Measurements from ENCODE around the gene G0S2. TPM values are rescaled to one million over a fixed set of nuclear protein-coding genes. Genes with fewer than 3 reads are reported as not detected.
"Not testable (repeated sequence)": the region's sequence is repeated elsewhere in the genome, so short reads cannot be mapped to it uniquely, and the experiment has no call there.

G0S2 gene
- total and polyA plus RNA-seq, 4 donors: 1.7 to 6.3 (median 6.1) TPM

GRCh38 chr1:209692296-209692695 is 17.1 kb downstream of the G0S2 start:
- 61% methylated on average over 3 of the region's 4 CpGs for WGBS (ENCODE audit: insufficient coverage)
- no peak overlapping the region for H3K4me3 ChIP-seq (ENCODE audit: low read depth, low read length)
- peaks cover 7% of the 10 kb centered on the region for H3K27me3 ChIP-seq (ENCODE audit: control insufficient read depth, insufficient read depth, low read length)
- no peak for DNase-seq (ENCODE audit: low read depth in 4 of 6, low spot score in 6 of 6)
- no peak overlapping the region for H3K27ac ChIP-seq (ENCODE audit: low read depth, low read length)
- H3K36me3 ChIP-seq (ENCODE audit: control insufficient read depth, insufficient read depth, low read length): no peaks in the 10 kb centered on the region
- H3K9me3 ChIP-seq (ENCODE audit: control insufficient read depth, insufficient read depth, low read length): no peaks in the 10 kb centered on the region
- H3K4me1 ChIP-seq (ENCODE audit: control insufficient read depth, insufficient read depth, low read length): no peaks in the 10 kb centered on the region

DNA sequence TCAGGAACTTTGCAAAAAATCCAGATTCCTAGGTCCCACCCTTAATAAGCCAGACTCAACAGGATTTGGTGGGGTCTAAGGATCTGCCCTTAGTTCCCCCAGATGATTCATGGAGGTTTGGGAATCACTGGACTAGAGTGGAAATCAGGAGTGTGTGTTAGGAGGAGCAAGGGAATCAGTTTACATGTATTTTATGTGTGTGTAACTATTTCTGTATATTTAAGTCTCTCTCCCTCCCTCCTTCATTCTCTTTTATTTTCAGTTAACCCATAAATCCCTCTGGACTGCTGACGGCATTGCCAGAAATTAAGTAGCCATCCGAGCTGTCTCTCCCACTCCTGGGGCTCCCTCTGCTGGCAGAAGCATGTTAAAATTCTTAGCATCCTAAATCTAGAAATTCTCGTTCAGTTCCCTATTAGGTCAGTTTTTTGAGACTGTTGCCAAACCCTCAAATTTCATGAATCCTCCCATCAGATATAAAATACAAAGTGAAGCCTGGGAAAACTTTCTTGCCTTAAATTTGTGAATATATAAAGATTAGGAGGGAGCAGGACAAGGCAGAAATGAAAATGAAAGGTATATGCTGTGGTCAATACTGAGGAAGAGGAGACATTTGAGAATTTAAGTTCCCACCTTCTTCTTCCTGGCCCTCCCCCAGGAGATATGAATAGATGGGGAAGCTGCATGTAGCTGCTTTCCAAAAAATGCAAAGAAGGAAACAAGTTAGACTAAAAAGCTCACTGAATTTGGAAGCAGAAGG is 17.7 kb downstream of the G0S2 start:
- H3K36me3 ChIP-seq (ENCODE audit: control insufficient read depth, insufficient read depth, low read length): no peaks in the 10 kb centered on the region
- H3K9me3 ChIP-seq (ENCODE audit: control insufficient read depth, insufficient read depth, low read length): no peaks in the 10 kb centered on the region
- DNase-seq (ENCODE audit: low read depth in 4 of 6, low spot score in 6 of 6): peak in 5 of 6 donors; percentile 63 to 95 (median 81)
- WGBS (ENCODE audit: insufficient coverage): 0% methylated on average over 2 of the region's 3 CpGs
- H3K4me3 ChIP-seq (ENCODE audit: low read depth, low read length): no peak overlapping the region
- peaks cover 7% of the 10 kb centered on the region for H3K27me3 ChIP-seq (ENCODE audit: control insufficient read depth, insufficient read depth, low read length)
- H3K4me1 ChIP-seq (ENCODE audit: control insufficient read depth, insufficient read depth, low read length): no peaks in the 10 kb centered on the region
- no peak overlapping the region for H3K27ac ChIP-seq (ENCODE audit: low read depth, low read length)

DNA sequence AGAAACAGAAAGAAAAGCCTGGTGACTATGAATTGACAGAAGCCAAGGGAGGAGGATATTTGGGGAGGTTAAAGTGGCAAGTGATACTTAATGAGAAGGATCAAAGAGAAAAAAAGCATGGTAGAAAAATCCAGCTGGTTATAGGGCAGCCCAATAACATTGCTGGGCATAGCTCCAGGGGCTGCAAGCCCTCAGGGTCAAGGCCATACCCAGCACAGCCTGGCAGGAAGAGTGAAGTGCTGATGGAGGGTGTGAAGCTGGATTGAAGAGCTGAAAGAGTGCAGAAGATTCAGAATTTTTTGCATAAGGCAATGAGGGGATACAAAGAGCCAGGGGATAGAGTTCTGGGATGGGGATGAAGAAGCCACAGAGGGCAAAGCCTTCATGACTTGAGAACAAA is 21.5 kb downstream of the G0S2 start:
- no peaks in the 10 kb centered on the region for H3K9me3 ChIP-seq (ENCODE audit: control insufficient read depth, insufficient read depth, low read length)
- DNase-seq (ENCODE audit: low read depth in 4 of 6, low spot score in 6 of 6): no peak
- H3K36me3 ChIP-seq (ENCODE audit: control insufficient read depth, insufficient read depth, low read length): no peaks in the 10 kb centered on the region
- no peaks in the 10 kb centered on the region for H3K4me1 ChIP-seq (ENCODE audit: control insufficient read depth, insufficient read depth, low read length)
- peaks cover 7% of the 10 kb centered on the region for H3K27me3 ChIP-seq (ENCODE audit: control insufficient read depth, insufficient read depth, low read length)
- H3K4me3 ChIP-seq (ENCODE audit: low read depth, low read length): no peak overlapping the region
- no peak overlapping the region for H3K27ac ChIP-seq (ENCODE audit: low read depth, low read length)

GRCh38 chr1:209697126-209697525 is 21.9 kb downstream of the G0S2 start:
- Histone ChIP-seq H3K4me3 (ENCODE audit: low read depth, low read length) (no peak overlapping the region), H3K9me3 (ENCODE audit: control insufficient read depth, insufficient read depth, low read length) (no peaks in the 10 kb centered on the region), H3K27ac (ENCODE audit: low read depth, low read length) (no peak overlapping the region), H3K4me1 (ENCODE audit: control insufficient read depth, insufficient read depth, low read length) (no peaks in the 10 kb centered on the region), H3K27me3 (ENCODE audit: control insufficient read depth, insufficient read depth, low read length) (peaks cover 7% of the 10 kb centered on the region), H3K36me3 (ENCODE audit: control insufficient read depth, insufficient read depth, low read length) (no peaks in the 10 kb centered on the region)
- DNase-seq (ENCODE audit: low read depth in 4 of 6, low spot score in 6 of 6): no peak
- WGBS (ENCODE audit: insufficient coverage): 100% methylated on average over 1 of the region's 3 CpGs

DNA sequence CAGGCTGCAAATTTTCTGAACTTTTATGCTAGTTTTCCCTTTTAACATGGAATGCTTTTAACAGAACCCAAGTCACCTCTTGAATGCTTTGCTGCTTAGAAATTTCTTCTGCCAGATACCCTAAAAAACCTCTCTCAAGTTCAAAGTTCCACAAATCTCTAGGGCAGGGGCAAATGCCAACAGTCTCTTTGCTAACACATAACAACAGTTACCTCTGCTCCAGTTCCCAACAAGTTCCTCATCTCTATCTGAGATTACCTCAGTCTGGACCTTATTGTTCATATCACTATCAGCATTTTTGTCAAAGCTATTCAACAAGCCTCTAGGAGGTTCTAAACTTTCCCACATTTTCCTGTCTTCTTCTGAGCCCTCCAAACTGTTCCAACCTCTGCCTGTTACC is 25.5 kb downstream of the G0S2 start:
- H3K27me3 ChIP-seq (ENCODE audit: control insufficient read depth, insufficient read depth, low read length); DNase-seq (ENCODE audit: low read depth in 4 of 6, low spot score in 6 of 6): not testable (repeated sequence)

DNA sequence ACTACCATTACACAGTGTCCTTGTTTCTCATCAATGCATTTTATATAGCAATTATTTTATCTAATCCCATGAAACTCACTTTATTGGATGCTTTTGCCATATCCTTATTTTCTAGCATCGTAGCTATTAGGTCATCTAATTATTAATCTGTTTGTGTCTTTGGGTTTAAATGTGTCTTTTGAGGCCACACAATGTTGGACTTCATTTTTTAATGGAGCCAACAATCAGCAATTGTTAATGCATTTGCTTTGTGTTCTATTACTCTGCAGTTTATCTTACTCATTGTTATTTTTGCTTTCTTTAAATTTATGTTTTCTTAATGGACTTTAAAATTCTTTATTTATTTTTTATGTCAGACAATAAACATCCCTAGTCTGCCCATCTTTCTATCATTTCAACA is 27.6 kb downstream of the G0S2 start:
- Histone ChIP-seq H3K36me3 (ENCODE audit: control insufficient read depth, insufficient read depth, low read length) (no peaks in the 10 kb centered on the region), H3K27ac (ENCODE audit: low read depth, low read length) (no peak overlapping the region), H3K9me3 (ENCODE audit: control insufficient read depth, insufficient read depth, low read length) (no peaks in the 10 kb centered on the region), H3K4me1 (ENCODE audit: control insufficient read depth, insufficient read depth, low read length) (no peaks in the 10 kb centered on the region), H3K4me3 (ENCODE audit: low read depth, low read length) (no peak overlapping the region), H3K27me3 (ENCODE audit: control insufficient read depth, insufficient read depth, low read length) (no peaks in the 10 kb centered on the region)
- DNase-seq (ENCODE audit: low read depth in 4 of 6, low spot score in 6 of 6): no peak
- no CpG with 5 or more reads among the region's 1 CpG for WGBS (ENCODE audit: insufficient coverage)

More for the DNA sequence above, 25.5 kb downstream of the G0S2 start:
- H3K4me1 ChIP-seq (ENCODE audit: control insufficient read depth, insufficient read depth, low read length); H3K4me3 ChIP-seq (ENCODE audit: low read depth, low read length); H3K27ac ChIP-seq (ENCODE audit: low read depth, low read length); H3K36me3 ChIP-seq (ENCODE audit: control insufficient read depth, insufficient read depth, low read length); H3K9me3 ChIP-seq (ENCODE audit: control insufficient read depth, insufficient read depth, low read length): not testable (repeated sequence)

DNA sequence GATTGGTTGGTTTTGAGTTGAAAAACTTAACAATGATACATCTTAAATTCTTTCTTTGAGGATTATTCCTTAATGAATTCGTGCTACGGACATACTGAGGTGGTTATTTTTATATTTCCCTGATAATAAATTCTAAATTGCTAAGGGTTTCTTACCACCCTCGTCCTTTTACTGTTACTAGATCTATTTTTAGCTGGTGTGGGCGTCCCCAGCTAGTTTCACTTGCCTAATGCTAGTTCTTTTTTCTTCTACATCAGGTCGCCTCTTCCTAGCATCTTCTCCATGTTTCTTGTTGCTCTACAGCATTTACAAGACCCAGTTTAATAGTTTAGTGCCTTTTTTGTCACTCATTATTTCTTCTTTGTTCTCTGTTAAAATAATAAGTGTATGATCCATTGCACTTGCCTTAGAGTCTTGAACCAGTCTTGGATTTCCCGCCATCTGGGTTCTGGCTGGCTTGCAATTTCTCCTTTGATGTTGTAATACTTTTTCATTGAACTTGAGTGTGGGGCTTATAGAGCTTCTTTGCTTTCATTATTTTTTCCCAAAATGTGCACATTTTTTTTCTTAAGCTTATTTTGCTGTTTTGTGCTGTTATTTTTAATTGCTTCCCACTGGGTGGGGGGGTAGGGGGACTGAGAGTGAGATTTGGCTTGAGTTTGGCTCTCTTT is 28.8 kb downstream of the G0S2 start:
- Histone ChIP-seq H3K27ac (ENCODE audit: low read depth, low read length) (no peak overlapping the region), H3K4me1 (ENCODE audit: control insufficient read depth, insufficient read depth, low read length) (no peaks in the 10 kb centered on the region), H3K27me3 (ENCODE audit: control insufficient read depth, insufficient read depth, low read length) (no peaks in the 10 kb centered on the region), H3K9me3 (ENCODE audit: control insufficient read depth, insufficient read depth, low read length) (no peaks in the 10 kb centered on the region), H3K36me3 (ENCODE audit: control insufficient read depth, insufficient read depth, low read length) (no peaks in the 10 kb centered on the region), H3K4me3 (ENCODE audit: low read depth, low read length) (no peak overlapping the region)
- DNase-seq (ENCODE audit: low read depth in 4 of 6, low spot score in 6 of 6): no peak
- no CpG with 5 or more reads among the region's 6 CpGs for WGBS (ENCODE audit: insufficient coverage)

GRCh38 chr1:209704584-209704983 is 29.4 kb downstream of the G0S2 start, which contains the start of gene HSD11B1:
TSS of gene HSD11B1 (plus strand) at chr1:209704846. CDS start at chr1:209704943, 97 bp downstream.
- Histone ChIP-seq H3K9me3 (ENCODE audit: control insufficient read depth, insufficient read depth, low read length) (no peaks in the 10 kb centered on the region), H3K4me3 (ENCODE audit: low read depth, low read length) (no peak within 1 kb of the TSS), H3K4me1 (ENCODE audit: control insufficient read depth, insufficient read depth, low read length) (no peaks in the 10 kb centered on the region), H3K36me3 (ENCODE audit: control insufficient read depth, insufficient read depth, low read length) (no peaks in the 10 kb centered on the region), H3K27ac (ENCODE audit: low read depth, low read length) (no peak within 1 kb of the TSS), H3K27me3 (ENCODE audit: control insufficient read depth, insufficient read depth, low read length) (no peaks in the 10 kb centered on the region)
- 71% methylated on average over 4 of the region's 6 CpGs for WGBS (ENCODE audit: insufficient coverage)
- peak in 2 of 6 donors; percentile 16 to 40 for DNase-seq (ENCODE audit: low read depth in 4 of 6, low spot score in 6 of 6)

DNA sequence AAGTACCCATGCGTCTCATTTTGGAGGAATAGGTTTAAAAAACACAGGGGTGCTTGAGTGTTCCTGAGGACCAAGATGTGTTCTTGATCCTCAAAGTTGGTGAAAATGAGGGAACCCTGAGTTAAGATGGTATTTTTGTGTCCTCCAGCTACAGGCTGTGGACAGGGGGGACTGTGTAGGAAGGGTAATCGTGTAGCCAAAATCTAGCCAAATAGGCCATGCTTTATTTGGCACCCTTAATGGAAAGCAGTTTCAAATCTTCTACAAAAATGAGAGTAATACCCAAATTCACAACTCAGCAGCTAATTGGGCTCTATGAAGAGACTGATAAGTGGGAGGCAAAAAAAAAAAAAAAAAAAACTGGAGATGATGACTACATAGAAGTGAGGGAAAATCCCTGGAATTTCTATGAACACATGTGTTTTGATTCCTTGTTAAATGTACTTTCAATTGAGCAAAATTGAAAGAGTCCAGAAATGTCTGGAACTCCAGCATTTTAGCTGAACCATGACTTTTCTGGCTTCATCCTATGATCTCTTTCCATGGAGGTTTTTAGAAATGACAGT is 29.9 kb downstream of the G0S2 start:
- no peaks in the 10 kb centered on the region for H3K9me3 ChIP-seq (ENCODE audit: control insufficient read depth, insufficient read depth, low read length)
- no peaks in the 10 kb centered on the region for H3K27me3 ChIP-seq (ENCODE audit: control insufficient read depth, insufficient read depth, low read length)
- no peaks in the 10 kb centered on the region for H3K36me3 ChIP-seq (ENCODE audit: control insufficient read depth, insufficient read depth, low read length)
- no peak for DNase-seq (ENCODE audit: low read depth in 4 of 6, low spot score in 6 of 6)
- no peak overlapping the region for H3K4me3 ChIP-seq (ENCODE audit: low read depth, low read length)
- no peaks in the 10 kb centered on the region for H3K4me1 ChIP-seq (ENCODE audit: control insufficient read depth, insufficient read depth, low read length)
- no peak overlapping the region for H3K27ac ChIP-seq (ENCODE audit: low read depth, low read length)
- 100% methylated on average over 1 of the region's 2 CpGs for WGBS (ENCODE audit: insufficient coverage)

GRCh38 chr1:209706622-209707021 is 31.4 kb downstream of the G0S2 start:
- Histone ChIP-seq H3K4me3 (ENCODE audit: low read depth, low read length) (no peak overlapping the region), H3K27me3 (ENCODE audit: control insufficient read depth, insufficient read depth, low read length) (no peaks in the 10 kb centered on the region), H3K36me3 (ENCODE audit: control insufficient read depth, insufficient read depth, low read length) (no peaks in the 10 kb centered on the region), H3K9me3 (ENCODE audit: control insufficient read depth, insufficient read depth, low read length) (no peaks in the 10 kb centered on the region), H3K27ac (ENCODE audit: low read depth, low read length) (no peak overlapping the region), H3K4me1 (ENCODE audit: control insufficient read depth, insufficient read depth, low read length) (no peaks in the 10 kb centered on the region)
- DNase-seq (ENCODE audit: low read depth in 4 of 6, low spot score in 6 of 6): no peak
- WGBS (ENCODE audit: insufficient coverage): 87% methylated on average over 2 of the region's 3 CpGs

All from spinal cord (tissue), 10 donors.